HG03460 (cell line): ENCODE data around the gene BCL3.
"Not testable (repeated sequence)": the region's sequence is repeated elsewhere in the genome, so short reads cannot be mapped to it uniquely, and the experiment has no call there.

Source experiments
- ATAC-seq: cut with Tn5 transposase; IDR thresholded peaks from one replicate; pipeline ENCODE4 v1.9.1; 2021; ENCODE audit not compliant: unreplicated experiment

Gene BCL3, protein sequence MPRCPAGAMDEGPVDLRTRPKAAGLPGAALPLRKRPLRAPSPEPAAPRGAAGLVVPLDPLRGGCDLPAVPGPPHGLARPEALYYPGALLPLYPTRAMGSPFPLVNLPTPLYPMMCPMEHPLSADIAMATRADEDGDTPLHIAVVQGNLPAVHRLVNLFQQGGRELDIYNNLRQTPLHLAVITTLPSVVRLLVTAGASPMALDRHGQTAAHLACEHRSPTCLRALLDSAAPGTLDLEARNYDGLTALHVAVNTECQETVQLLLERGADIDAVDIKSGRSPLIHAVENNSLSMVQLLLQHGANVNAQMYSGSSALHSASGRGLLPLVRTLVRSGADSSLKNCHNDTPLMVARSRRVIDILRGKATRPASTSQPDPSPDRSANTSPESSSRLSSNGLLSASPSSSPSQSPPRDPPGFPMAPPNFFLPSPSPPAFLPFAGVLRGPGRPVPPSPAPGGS

DNA sequence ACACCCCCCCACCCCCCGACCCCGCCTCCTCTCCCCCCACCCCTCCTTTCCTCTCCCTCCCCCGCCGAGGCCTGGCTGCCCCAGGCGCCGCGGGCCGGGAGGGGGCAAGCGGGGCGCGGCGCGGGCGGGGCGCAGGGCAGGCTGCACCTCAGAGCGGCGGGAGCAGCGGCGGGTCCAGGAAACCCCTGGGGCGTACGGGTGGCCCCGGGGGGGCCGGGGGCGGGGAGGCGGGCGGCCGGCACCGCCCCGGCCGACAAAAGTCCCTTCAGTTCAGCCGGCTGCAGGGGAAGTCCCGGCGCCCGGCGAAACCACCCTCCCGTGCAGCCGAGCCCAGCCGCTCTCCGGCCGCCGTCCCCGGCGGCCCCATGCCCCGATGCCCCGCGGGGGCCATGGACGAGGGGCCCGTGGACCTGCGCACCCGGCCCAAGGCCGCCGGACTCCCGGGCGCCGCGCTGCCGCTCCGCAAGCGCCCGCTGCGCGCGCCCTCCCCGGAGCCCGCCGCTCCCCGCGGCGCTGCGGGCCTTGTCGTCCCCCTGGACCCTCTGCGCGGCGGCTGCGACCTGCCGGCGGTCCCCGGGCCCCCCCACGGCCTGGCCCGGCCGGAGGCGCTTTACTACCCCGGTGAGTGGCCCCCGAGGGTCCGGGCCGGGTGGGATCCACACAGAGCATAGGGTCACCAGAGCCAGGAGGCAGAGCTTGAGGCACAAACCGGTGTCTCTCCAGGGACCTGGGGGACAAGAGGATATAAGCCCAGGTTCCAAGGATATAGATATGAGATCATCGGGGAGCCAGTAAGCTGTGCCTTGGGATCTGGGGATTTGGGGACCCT, at the start of gene BCL3:
Gene BCL3, plus strand, starts transcription at position 283 of the 829 bp plus-strand sequence. Its CDS starts 83 bp downstream, at position 366.
- no peak for ATAC-seq

DNA sequence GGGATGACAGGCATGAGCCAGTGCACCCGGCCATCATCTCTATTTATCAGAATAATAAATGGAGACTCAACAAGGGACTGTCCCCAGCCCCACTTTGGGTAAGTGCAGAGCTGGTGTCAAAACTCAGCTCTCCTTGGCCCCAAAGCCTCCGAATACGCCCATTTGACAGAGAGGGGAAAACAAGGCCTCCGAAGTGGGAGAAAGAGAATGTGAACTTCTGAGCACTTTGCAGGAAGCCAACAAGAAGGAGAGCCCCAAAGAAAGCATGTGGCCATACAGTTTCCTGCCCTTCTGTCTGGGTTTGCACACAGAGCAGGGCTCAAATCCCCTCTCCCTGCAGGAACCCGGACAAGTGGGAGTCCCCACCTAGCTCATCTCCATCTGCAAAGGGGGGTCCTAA, 48.0 kb upstream of the BCL3 start:
- ATAC-seq = no peak

DNA sequence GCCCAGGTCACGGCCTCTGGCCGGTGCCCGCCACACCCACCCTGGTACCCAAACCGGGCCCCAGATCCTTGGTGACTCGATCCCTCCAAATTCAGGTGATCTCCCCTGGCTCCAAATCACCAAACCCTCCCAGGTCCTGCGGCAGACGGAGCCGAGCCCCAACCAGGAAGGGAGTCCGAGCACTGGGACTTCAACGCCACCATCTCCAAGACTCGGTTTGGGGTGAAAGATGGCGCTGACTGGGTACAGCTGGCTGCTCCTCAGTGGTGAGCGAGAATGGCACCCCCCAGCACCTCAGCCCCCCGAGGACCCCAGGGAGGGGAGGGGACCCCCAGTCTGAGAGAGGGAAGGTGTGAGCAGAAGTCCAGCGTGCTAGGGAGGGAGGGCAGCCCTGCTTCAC, 47.3 kb upstream of the BCL3 start:
- no peak for ATAC-seq

DNA sequence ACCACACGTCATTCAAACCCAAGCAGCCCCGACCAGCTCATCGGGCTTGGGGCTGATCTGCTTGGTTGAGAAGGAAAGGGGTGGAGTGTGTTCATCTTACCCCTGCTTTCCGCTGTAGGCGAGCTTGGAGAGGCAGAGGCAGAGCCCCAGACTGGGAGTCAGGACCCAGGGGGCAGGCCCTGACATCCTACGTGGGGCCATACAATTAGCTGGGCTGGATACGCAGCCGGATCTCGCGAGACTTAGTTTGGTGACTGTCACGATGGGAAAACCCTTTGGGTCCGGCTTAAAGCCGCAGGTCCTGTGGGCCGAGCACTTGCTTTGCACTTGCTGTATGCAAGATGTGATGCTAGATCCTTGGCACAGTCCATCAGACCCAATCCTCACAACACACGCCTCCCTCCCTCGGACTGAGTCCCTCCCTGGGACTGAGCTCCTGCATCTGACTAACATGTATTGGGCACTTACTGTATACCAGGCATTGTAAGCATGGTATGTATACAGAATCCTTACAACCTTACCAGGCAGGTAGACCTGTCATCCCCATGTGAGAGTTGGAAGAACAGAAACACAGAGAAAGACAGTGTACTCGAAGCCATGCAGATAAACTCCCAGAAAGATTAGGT, 45.8 kb upstream of the BCL3 start:
- ATAC-seq = no peak

DNA sequence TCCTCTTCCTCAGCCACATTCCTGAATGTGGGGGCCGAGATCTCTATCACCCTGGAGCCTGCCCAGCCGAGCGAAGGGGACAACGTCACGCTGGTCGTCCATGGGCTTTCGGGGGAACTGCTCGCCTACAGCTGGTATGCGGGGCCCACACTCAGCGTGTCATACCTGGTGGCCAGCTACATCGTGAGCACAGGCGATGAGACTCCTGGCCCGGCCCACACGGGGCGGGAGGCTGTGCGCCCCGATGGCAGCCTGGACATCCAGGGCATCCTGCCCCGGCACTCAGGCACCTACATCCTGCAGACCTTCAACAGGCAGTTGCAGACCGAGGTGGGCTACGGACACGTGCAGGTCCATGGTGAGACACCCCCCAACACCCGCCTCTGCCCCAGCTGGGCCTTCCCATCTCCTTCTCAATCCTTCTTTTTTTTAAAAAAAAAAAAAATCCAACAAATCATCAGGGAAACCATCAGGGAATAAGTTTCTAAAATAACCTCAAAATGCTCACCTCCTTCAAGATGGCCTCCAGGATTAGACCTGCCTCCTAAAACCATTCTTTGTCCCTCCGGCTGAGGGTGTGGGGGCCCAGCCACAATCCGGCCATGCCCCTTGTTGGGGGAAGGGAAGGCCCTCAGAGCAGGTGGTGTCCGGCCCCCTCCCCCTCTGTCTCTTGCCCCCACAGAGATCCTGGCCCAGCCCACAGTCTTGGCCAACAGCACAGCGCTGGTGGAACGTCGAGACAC, 45.0 kb upstream of the BCL3 start:
- no peak for ATAC-seq

DNA sequence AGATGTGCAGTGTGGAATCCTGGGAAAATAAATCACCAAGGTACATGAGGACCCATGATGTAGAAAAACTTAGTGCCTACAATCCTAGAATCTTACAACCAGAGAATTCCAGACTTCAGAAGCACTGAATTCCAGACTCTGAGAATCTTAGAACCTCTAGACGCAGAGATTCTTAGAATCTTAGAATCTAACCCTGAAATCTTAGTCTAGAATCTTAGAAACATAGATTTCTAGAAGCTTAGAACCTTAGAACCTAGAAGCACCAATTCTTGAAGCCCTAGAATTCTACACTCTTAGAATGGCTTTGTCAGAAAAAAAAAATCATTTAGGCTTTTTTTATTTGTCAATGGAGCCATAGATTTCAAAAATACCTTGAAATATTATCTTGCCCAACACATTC, 43.5 kb upstream of the BCL3 start:
- no peak for ATAC-seq

DNA sequence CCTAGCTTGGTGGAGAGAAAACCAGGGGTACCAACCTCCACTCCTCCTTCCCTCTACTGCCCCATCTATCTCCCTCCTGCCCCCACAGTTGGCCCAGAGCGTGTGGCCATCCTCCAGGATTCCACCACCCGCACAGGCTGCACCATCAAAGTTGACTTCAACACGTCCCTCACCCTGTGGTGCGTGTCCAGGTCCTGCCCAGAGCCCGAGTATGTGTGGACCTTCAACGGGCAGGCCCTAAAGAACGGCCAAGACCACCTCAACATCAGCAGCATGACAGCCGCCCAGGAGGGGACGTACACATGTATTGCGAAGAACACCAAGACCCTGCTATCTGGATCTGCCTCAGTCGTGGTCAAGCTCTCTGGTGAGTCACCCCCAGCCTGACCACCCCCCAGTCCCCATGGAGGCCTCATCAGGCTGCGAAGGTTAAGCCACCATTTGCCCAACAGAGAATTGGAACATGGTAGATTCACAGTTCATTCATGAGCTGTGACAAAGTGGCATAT, 43.0 kb upstream of the BCL3 start:
- no peak for ATAC-seq

DNA sequence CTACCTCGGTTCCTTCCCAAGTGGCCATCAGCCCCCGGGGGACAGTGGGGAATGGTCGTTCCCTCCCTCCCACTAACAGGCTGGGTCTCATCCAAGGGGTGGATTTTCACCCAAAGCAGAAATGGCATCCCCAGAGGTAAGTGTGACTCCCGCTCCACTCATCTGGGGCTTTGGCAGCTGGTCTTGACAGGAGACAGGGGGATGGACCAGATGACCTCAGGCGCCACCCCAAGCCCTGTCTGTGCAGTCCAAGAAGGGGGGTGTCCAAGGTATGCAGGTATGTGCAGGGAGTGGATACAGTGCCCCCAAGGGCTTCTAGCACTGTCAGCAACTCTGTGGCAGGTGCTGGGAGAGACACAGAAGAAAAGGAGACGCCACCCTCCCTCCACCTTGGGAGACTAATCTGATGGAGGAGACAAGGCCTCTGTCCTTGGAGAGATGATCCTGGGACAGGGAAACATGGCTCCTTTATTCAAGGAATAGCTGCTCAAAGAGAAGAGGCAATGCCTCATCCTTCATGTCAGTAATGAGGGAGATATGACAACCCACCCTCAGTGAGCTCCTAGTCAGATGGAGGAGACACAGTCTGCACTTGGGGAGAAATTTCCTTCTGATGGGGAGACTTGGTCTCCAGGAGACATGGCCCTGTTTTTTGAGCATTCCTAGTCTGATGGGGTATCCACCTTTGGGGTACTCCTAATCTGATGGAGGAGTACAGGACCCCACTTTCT, 41.8 kb upstream of the BCL3 start:
- ATAC-seq = no peak

DNA sequence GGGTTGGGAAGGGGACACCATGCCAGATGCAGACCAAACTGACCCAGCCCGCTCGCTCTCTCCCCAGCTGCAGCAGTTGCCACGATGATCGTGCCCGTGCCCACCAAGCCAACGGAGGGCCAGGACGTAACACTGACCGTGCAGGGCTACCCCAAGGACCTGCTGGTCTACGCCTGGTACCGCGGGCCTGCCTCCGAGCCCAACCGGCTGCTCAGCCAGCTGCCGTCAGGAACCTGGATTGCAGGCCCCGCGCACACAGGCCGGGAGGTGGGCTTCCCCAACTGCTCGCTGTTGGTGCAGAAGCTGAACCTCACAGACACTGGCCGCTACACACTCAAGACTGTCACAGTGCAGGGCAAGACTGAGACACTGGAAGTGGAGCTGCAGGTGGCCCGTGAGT, 40.7 kb upstream of the BCL3 start:
- no peak for ATAC-seq

DNA sequence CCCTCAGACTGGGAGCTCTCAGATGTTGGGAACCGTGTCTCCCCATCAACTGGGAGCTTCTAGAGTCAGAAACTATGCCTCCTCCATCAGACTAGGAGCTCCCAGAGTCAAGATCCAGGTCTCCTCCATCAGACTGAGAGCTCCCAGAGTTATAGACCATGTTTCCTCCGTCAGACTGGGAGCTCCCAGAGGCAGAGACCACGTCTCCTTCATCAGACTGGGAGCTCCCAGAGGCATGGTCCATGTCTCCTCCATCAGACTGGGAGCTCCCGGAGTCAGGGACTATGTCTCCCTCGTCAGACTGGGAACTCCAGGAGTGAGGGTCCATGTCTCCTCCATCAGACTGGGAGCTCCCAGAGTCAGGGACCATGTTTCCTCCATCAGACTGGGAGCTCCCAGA, 39.6 kb upstream of the BCL3 start:
- no peak for ATAC-seq

DNA sequence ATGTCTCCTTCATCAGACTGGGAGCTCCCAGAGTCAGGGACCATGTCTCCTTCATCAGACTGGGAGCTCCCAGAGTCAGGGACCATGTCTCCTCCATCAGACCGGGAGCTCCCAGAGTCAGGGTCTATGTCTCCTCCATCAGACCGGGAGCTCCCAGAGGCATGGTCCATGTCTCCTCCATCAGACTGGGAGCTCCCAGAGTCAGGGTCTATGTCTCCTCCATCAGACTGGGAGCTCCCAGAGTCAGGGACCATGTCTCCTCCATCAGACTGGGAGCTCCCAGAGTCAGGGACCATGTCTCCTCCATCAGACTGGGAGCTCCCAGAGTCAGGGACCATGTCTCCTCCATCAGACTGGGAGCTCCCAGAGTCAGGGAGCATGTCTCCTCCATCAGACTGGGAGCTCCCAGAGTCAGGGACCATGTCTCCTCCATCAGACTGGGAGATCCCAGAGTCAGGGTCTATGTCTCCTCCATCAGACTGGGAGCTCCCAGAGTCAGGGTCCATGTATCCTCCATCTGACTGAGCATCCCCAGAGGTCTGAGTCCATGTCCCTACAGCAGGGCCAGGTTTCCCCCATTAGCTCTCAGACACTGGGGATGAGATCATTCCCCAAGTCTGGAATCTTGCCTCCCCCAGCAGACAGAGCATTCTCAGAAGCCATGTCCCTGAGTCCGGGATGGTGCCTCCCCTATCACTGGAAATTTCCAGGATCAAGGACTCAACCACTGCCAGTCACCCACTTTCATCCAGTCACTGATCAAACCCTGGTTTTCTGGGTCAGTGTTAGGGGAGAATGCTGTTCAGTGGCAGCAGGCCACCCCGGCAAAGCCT, 38.9 kb upstream of the BCL3 start:
- not testable (repeated sequence) for ATAC-seq

DNA sequence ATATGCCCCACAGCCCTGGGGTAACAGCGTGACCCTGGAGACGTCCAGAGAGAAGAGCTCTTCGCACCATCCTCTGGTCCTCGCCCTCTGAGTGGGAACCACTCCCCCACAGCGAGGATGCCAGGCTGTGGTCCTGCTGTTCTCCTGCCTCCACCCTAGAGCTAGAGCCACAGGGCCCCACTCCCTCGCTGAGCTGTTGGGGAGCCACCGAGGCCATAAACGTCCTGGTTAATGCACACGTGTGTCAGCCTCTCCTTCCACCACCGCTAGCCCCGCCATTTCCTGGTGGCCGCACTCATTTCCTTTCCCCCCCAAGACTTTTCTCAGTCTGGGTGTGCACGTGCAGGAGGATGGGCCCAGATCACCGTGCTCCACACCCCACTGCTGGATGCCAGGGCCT, 38.0 kb upstream of the BCL3 start:
- ATAC-seq = no peak

DNA sequence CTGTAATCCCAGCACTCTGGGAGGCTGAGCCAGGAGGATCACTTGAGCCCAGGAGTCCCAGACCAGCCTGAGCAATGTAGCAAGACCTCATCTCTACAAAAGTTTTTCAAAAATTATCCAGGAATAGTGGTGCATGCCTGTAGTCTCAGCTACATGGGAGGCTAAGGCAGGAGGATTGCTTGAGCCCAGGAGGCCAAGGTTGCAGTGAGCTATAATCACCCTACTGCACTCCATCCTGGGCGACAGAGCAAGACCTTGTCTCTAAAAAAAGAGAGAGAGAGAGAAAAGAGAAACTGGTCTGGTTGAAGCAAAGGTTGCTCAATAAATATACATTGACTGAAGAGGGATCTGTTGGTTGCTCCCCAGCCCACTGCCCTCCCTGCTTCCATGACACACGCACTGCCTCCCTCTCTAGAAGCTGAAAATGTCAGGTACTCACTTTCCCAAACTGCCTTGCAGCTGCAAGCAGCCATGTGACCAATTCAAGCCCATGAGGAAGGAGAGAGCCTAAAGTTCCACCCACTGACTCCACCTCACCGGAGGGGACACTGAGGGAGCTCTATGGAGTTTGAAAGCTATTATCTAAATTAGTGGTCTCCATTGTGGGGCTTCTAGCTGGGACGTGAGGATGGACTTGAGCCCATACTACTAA, 35.5 kb upstream of the BCL3 start:
- ATAC-seq = no peak

DNA sequence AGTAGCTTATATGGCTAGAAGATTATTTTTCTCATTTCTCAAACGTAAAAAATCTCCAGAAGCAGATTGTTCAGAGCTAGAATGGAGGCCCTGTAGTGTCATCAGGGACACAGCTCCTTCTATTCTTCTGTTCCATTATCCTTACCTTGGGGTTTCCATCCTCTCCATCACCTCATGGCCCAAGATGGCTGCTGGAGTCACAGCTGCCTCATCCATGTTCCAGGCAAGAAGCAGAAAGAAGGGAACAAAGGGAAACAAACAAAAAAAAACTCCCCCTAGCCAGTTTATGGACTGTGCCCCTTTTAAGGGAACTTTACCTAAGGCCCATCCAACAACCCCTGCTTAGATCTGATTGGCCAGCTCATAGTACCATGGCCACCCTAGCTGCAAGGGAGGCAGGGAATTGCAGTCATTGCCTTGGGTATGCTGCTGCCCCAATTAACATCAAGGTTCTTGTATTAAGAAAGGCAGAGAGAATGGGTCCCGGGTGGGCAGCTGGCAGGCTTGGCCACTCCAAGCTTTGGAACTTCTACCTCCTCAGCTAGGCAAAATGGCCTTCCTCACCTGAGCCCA, 33.8 kb upstream of the BCL3 start:
- no peak for ATAC-seq

DNA sequence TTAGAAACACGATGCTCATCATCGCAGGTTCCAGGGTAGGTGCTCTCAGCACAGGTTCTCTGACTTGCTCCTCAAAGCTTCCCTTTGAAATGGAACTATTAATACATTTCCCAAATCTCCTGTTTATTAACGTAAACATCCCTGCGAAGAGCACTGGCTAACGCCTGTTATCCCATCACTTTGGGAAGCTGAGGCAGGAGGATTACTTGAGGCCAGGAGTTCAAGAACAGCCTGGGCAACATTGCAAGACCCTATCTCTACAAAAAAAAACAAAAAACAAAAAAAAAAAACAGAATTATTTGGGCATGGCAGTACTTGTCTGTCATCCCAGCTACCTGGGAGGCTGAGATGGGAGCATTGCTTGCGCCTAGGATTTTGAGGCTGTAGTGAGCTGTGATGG, 30.9 kb upstream of the BCL3 start:
- no peak for ATAC-seq

DNA sequence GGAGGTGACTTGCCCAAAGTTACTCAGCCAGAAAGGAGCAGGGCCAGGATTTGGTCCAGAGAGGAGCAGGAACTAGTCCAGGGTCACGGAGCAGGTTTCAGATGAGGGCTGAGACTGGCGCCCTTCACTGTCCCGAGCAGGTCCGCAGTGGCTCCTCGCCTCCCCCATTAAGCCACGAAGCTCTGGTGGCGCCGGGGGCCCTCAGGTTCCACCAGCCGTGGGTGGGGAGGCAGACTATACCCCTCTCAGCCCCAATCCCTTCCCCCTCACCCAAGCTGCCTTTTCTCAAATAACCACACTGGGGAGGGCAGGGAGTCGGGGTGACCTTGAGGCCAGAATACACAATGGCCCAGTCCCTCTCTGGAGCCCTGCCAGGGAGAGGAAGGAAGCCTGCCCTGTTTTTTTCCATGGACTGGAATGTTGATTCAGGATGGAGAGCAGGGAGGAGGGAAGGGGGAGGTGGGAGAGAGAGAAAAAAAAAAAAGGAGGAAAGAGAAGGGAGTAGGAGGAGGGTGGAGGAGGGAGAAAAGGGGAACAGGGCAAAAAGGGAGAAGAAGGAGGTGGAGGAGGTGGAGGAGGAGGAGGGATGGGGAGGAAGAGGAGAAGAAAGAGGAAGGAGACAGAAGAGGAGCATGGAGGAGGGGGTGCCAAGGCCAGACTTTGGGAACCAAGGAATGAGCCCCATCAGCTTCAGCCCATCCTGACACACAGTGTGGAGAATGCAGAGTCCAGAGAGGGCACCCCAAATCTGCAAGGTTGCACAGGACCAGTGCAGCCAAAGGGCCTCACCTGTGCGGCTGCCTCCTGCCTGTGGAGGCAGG, 29.9 kb upstream of the BCL3 start:
- no peak for ATAC-seq

DNA sequence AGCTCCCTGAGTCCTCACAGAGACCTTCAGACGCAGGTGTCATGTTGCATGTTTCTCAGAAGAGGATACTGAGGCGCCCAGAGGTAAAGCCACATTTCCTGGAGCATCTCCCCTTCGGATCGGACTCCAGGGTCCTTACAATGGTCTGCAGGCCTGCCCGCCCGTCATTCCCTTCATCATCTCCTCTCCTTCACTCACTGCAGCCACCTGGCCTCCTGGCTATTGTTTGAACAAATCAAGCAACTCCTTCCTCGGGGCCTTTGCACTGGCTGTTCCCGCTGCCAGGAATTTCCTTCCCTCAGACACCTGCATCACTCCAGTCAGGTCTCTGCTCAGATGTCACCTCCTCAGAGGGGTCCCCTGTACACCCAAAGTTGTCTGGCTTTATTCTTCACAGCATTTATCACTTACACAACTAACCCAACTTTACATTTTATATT, 29.2 kb upstream of the BCL3 start:
- no peak for ATAC-seq
